Measurements from ENCODE around the gene RDH16.

GRCh38 chr12:56930241-56930640 lies 27.2 kb downstream of the RDH16 start:
- no peak for TF ChIP-seq CTCF (IDR thresholded peaks at IDR 0.05)
- no peak for TF ChIP-seq POLR2A (IDR thresholded peaks at IDR 0.05; ENCODE audit: low read length)
- no peak for TF ChIP-seq JUN (IDR thresholded peaks at IDR 0.05)
- TF ChIP-seq FOSB (CRISPR knock-in tag; IDR thresholded peaks at IDR 0.05) = no peak
- TF ChIP-seq RAD21 (conservative IDR thresholded peaks at IDR 0.05 in 1 of 2, IDR thresholded peaks at IDR 0.05 in 1 of 2) = no peak
- TF ChIP-seq RCOR1 (IDR thresholded peaks at IDR 0.05; ENCODE audit: low read depth, low read length) = no peak
- no peak for TF ChIP-seq POLR2AphosphoS2 (conservative IDR thresholded peaks at IDR 0.05; ENCODE audit: low read length)
- no peak for TF ChIP-seq KDM1A (IDR thresholded peaks at IDR 0.05; ENCODE audit: low read depth)
- no peak for TF ChIP-seq TP53 (CRISPR knock-in tag; IDR thresholded peaks at IDR 0.05)
- TF ChIP-seq EHMT2 (IDR thresholded peaks at IDR 0.05; ENCODE audit: low read depth) = no peak

All from A549 (cell line).